Measurements from ENCODE around the gene SERPINA3.
"Not testable (repeated sequence)": the region's sequence is repeated elsewhere in the genome, so short reads cannot be mapped to it uniquely, and the experiment has no call there.

SERPINA3 gene

DNA sequence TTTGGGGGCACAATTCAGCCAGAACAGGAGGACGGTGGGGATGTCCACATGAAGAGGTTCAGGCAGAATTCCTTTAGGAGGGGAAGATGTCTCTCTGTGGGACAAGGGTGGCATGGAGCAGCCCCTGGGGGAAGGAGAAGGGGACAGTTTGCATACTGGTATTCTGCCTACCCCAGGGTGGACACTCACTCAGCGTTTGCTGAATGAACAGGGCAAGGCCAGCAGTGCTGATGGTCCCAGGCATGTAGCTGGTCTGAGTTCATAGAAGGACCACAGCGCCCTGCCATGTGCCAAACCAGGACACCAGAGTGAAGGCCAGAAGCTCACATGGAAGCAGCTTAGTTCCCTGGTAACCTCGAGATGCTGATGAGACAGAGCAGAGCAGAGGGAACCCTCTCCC is 25.6 kb upstream of the SERPINA3 start:
- no peak for DNase-seq

DNA sequence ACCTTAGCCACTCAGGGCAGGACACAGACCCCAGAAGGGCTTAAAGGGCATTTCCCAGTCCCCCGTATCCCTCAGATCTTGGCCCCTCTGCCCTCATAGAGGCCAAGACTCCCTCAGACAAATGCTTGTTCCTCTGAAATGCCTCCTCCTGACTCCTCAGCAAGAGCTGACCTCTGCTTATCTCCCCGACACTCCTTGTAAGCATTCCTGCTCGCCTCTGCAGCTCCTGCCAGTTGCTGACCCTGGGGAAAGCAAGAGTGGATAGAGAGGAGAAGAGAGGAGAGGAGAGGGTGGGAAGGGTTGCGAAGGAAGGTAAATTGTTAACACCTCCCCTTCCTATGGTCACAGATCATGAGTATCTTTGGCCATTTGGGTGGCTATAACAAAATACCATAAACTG is 23.9 kb upstream of the SERPINA3 start:
- DNase-seq, result no peak

DNA sequence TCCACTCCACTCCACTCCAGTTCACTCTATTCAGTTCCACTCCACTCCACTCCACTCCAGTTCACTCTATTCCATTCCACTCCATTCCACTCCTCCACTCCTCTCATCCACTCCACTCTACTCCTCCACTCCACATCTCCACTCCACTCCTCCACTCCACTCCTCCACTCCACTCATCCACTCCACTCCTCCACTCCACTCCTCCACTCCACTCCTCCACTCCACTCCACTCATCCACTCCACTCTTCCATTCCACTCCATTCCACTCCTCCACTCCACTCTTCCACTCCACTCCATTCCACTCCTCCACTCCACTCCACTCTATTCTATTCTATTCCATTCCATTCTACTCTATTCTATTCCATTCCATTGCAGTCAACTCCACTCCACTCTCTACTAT is 21.1 kb upstream of the SERPINA3 start:
- DNase-seq, result no peak

DNA sequence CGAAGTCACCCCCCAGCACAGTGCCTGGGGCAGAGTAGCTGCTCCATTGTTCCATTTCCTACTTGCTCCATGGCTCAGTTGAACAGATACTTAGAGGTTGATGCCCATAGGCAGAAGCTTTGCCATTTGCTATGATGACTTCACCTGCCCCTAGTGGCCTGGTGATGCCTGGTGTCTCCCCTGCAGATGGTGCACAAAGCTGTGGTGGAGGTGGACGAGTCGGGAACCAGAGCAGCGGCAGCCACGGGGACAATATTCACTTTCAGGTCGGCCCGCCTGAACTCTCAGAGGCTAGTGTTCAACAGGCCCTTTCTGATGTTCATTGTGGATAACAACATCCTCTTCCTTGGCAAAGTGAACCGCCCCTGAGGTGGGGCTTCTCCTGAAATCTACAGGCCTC is 20.3 kb upstream of the SERPINA3 start:
- no peak for DNase-seq

DNA sequence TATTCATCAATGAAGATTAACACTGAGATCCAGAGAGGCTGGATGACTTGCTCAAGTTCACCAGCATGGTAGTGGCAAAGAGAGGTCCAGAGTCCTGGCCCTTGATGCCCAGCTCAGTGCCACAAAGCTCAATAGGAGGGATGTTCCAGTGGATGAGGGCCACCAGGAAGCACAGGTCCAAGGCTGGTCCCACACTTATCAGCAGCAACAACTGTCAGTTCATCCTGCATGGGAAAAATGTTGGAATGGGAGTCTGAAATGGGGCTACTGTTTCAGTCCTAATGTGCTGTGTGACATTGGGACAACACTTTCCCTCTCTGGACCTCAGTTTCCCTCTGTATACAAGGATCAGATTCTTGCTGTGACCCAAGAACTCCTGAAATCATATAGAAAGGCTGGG is 19.7 kb upstream of the SERPINA3 start:
- DNase-seq, result no peak

DNA sequence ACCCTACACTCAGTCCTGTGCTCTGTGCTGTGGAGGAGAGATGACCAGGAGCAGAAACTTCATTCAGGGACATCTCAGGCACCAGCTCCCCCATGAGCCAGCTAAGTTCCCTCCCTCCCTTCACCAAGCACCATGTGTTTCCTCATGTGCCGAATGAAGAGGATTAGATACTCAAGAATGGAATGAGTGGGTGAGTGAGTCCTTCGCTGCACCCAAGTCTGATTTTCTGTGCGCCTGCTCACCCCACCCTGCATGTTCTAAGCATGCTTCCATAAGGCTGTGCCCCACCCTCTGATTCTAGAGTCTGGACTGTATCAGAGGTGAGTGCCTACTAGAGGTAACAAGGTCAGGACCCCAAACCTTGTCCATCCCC is 18.8 kb upstream of the SERPINA3 start:
- no peak for DNase-seq

DNA sequence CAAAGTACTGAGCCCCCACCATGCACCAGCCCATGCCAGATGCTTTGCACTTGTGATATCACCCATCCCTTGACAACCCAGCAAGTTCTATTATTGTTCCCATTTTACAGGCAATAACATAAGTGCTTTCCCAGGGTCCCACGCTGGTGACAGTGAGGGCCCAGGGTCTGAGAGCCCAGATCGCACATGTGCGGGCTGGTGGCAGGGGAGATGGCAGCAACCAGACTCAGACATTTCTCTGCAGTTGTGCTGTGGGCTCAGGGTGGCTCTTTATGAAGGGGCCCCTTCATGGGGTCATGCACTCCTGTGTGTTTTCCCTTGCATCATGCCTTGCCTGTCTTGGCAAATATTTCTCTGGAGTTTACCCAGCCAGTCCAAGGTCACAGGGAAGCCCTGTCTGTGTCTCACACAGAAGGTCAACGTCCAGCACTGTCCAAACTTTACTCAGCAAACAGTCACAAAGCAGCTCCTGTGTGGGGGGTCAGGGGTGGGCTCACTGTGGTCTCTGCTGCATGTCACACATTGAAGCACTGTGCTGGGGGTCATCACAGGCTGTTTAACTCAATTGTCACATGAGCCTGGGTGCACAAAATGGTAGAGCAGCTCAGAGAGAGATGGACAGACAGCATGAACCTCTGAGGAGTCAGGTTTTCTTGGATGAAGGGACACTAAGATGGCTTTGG is 18.3 kb upstream of the SERPINA3 start:
- DNase-seq, result no peak

DNA sequence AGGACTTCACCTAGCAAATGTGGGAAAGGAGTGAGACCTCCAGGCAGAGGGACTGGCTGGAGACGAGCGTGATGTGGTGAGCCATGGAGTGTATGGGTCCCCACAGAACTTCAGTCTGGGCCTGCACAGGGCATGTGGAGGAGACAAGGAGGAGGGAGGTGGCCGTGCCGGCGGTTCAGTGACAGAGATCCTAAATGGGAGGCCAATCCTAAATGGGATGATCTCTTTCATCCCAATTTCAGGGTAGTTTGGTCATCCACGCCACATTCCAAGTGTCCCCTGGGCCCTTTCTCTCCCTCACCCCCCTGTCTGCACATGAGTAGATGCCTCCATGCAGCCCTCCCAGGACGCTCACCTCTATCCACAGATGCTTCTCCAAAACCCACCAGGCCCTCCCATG is 17.8 kb upstream of the SERPINA3 start:
- no peak for DNase-seq

DNA sequence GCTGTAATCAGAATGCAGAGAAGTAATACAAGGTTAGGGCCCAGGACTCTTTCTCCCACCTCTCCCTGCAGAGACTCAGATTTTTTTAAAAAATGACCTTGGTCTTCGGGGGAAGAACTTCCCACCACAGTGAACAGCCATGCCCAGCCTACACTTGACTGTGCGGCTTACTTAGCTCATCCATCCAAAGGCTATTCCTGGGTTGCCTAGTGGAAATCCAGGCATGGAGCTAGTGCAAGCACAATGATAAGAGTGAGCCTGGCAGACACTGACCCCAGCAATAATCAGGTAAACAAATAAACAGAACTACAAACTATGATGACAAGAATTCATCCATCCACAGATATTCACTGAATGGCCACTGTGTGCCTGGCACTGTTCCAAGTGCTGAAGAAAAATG is 16.3 kb upstream of the SERPINA3 start:
- DNase-seq, result no peak

DNA sequence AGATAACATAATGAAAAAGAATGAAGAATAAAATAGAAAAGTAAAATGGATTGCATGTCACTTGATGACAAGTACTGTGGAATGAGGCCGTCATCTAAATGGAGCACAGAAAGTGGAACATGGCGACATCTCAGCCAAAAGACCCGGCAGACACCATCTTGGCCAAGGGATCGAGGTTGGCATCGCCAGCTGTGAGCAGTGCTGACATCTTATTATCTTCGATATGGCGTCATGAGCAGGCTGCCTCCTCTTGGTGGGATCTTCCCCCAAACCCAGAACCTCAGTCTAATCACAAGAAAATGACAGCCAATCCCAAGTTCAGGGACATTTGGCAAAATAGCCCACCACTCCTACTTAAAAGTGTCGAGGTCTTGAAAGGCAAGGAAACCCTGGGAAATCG is 15.8 kb upstream of the SERPINA3 start:
- no peak for DNase-seq

DNA sequence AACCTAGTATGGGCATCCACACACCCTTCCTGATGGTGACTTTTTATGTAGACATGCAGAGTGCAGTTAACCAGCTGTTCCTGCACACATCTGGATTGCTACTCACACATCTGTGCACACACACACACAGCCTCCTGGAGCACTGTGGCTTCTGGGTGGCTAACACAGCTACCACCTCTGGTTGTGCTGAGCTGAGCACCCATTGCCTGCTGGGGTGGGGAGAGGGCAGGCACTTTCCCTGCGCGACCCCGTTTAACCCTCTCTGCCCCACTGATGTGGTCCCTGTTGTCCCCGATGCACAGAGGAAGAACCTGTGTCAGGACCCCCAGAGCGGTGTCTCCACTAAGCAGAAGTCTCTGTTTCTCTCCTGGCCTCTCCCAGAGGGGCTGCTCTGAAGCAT is 14.4 kb upstream of the SERPINA3 start:
- no peak for DNase-seq

DNA sequence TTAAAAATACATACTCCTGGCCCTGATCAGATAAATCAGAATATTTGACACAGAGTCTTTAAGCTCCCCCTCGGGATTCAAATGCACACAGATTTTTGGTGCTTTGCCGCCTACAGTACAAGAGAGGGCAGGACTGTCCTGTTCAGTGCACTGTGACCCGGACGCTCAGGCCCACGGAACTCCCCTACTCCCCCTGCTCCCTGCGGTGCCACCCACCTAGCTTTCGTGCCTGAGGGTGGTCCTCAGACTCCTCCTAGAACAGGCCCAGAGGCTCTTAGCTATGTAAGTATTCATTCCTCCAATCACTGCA is 13.7 kb upstream of the SERPINA3 start:
- no peak for DNase-seq

DNA sequence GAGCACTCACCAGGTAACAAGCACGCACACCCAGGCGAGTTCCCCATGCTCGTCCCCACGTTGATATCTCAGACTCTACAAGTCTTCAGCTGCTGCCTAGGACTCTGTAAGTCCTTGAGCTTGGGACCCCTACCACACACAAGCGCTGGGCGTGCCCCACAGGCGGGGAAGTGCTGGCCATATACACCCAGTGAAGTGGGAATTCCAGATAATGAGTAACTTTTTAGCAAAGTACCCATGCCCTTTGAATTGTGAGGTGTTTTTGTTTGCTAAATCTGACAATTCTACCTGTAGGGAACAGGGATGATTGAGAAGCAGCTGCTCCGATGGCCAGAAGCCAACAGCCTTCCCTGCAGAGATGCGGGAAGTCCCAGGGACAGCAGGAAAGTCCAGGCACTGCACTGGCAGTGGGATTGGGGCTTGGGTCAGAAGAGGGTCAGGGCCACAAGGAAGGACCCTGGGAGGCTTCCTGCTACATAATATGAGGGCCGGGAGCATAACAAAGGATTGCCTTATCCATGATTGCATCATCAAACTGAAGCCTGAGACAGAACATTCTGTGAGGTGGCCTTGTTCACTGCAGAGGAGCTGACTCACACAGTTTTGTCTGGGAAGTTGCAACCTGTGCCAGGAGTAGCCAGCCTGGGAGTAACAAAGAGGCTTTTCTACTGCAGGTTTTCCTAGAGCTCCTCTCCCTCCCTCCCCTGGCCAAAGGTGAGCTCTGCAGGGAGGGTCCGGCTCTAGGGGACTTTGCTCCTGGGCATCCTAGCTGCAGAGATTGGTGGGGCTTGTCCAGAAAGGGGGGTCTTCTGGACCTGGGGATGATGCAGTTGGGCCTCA is 13.2 kb upstream of the SERPINA3 start:
- DNase-seq, result no peak

DNA sequence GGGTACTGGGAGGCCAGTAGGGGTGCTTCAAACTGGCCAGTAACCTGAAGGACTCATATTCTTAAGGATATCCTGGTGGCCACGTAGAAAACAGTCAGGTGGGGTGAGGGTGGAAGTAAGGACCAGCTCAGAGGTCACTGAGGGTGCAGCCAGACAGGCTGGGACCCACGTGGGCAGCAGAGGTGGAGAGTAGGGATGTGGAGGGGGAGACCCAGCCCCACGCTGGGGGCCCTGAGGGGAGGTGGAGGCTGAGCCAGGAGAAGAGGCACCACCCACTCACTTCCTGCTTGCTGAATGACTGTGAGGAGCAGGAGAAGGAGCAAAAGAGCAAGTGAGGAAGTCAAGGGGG is 12.6 kb upstream of the SERPINA3 start:
- no peak for DNase-seq

DNA sequence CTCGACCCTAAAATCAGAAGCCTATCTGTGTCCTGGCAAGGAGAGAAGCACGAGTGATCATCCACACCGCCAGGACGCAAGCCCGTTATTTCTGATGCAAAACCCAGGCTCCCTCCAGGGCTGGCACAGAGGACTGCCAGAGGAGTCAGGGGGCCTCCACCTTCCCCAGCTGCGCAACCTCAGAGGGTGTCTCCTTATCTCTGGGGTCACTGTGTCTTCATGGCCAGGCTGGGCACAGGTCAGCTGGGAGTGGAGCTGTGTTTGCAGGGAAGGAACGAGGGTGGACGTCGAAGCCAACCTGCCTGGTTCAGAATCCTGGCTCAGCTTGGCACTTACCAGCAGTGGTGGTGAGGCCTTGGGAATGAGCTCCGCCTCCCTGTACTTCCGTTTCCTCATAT is 12.0 kb upstream of the SERPINA3 start:
- DNase-seq, result no peak

DNA sequence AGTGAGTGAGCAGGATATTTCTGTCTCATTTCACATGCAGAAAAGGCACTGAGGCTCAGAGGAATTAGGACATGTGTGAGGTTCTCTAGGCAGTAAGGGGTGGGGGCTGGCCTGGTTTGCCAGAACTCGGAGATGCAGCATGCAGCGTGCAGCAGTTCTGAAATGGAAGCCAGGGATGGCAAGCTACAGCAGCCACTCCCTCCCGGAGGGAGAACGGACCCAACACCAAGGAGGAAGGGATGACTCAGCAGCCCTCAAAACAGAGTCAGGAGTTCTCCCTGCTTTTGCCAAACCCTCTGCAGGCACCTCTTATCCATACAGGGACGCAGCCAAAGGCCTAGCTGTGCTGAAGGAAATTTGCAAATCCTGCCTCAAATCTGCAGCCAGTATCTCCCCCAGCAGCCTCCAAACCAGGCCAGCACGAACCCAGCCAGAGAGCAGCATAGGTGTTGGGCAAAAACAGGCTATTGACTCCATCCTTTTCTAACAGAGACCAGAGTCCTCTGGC is 10.3 kb upstream of the SERPINA3 start:
- no peak for DNase-seq

DNA sequence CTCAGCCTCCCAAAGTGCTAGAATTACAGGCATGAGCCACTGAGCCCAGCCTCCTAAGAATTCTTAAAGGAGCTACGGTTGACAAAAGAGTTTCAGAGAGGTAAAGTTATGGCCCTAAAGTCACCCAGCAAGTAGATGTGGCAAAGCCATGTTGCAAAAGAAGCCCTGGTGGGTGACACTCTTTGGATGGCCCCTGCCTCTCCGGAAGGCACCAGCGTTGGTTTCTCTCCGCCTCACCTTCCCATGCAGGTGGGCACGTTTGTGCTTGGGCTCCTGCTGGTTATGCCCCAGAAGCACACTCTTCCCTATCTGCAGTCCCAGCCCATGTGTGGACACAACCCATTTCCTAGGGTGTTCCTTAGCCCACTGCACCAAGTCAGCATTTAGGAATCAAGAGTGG is 9.5 kb upstream of the SERPINA3 start:
- DNase-seq, result no peak

DNA sequence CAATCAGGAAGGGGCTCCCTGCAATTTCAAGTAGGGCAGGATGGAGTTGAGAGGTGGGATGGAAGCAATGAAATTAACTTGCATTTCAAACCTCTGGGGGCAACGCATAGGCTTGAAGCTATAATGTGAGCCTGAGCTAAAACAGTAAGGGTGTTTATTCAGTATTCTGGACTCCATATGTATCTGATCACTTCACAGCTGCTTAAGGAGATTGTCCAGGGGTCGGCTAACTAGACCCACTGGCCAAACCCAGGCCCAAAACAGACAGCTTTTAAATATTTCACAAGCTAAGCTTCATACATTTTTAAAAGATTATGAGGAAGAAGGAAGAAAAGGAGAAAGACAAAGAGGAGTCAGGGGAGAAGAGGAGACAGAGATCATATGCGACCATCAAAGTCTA is 6.8 kb upstream of the SERPINA3 start:
- no peak for DNase-seq

DNA sequence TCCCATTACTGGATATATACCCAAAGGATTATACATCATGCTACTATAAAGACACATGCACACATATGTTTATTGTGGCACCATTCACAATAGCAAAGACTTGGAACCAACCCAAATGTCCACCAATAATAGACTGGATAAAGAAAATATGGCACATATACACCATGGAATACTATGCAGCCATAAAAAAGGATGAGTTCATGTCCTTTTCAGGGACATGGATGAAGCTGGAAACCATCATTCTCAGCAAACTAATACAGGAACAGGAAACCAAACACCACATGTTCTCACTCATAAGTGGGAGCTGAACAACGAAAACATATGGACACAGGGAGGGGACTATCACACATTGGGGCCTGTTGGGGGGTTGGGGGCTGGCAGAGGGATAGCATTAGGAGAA is 3.2 kb upstream of the SERPINA3 start:
- not testable (repeated sequence) for DNase-seq

DNA sequence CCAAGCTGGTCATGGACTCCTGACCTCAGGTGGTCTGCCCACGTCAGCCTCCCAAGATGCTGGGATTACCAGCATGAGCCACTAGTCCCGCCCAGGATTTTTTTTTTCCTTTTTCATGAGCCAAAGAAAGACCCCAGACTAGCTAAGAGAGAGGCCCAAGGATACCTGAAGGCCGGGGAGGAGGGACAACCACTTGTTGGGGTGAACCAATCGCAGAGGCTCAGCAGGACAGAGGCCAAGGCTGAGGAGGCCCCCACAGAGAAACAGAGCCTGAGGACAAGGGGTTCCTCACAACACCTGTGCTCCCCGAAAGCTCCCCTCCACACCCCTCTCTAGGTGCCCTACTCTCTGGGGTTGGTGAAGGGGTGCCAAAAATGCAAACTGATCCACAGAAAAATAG is 1.0 kb upstream of the SERPINA3 start:
- no peak for DNase-seq

DNA sequence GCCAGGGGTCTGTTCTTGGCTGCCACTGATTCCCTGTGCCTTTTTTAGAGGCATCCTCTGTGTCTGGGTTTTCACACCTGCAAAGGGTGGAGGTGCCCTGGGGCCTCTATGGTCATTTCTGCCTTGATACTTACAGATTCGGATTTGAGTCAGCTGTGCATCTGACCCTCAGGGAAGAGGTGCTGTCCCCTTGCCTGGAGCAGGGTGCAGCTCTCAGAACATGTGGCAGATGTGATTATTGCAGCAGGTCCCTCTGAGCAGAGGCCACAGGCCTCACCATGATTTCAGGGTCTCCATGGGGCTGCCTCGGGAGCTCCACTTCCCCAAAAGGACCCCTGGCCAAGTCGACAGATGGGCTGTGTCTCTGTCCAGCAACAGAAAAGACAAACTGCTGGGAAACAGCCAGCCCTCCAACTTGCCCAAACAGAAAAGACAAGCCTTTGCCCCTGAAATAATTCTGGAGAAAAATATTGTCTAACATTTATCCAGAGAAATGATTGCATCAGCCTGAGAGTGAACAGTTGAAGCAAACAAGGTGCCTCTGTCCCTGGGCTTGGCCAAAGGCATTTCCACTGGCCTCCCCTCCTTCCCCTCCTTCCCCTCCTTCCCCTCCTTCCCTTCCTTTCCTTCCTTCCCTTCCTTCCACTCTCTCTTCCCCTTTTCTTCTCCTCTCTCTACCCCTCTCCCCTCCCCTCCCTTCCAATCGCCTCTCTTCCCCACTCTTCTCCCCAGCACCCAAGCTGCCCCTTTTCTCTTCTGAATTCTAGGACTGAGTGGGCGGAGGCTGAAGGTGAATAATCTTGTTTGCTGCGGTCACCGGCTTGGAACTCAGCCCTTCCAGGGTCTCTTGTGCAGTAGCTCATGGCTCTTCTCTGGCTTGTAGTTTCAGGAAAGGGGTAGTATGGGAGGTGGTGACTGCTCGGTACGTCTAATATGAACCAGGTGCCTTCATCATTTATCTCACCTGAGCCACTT is 676 bp downstream of the SERPINA3 start:
- DNase-seq, result no peak

DNA sequence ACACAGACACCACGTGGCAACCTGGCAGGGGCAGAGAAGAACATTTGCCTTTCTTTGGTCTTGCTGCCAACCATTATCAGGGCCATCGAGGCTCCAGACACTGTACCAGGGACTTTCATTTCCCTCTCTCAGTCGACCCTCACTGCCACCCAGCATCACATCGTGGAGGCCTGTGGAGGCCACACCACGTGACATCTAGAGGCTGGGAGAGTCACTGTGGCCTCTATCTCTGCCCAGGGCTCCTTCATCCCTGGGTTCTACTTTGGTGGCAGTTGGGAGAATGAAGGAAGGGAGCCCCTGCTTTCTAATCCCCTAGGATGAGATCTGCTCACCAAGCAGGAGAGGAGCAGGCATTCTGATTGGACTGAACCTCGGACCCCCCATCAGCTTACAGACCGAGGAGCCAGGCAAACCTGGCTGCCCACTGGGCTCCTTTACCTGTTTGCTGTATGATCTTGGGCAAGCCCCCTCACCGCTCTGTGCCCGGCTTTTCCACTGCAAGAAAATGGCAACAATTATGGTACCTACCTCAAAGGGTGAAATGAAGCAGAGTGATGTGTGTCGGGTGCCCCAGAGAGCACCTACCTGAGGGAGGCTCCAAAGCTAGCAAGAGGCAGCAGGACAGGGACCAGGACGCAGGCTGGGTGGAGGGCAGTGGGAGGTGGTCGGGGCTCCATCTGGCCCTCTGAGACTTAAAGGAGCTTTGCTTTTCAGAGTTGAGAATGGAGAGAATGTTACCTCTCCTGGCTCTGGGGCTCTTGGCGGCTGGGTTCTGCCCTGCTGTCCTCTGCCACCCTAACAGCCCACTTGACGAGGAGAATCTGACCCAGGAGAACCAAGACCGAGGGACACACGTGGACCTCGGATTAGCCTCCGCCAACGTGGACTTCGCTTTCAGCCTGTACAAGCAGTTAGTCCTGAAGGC is 1.8 kb downstream of the SERPINA3 start:
- no peak for DNase-seq

DNA sequence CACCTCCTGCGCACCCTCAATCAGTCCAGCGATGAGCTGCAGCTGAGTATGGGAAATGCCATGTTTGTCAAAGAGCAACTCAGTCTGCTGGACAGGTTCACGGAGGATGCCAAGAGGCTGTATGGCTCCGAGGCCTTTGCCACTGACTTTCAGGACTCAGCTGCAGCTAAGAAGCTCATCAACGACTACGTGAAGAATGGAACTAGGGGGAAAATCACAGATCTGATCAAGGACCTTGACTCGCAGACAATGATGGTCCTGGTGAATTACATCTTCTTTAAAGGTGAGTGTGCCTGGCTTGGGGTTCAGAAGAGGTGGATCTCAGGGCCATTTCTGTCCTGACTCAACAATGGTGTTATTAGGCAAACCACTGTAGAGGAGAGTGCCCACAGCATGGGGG is 2.6 kb downstream of the SERPINA3 start:
- no peak for DNase-seq

Measured in activated T-cell treated with anti-CD3 and anti-CD28 coated beads, Interleukin-2, amount 50 U/mL, for 48 hours (primary cell).